GM21367 (cell line): ENCODE results near the gene KCNB1.
"Not testable (repeated sequence)": the region's sequence is repeated elsewhere in the genome, so short reads cannot be mapped to it uniquely, and the experiment has no call there.

ENCODE experiments used
- ATAC-seq: cut with Tn5 transposase; IDR thresholded peaks from one replicate; pipeline ENCODE4 v1.9.1; 2021; ENCODE audit not compliant: unreplicated experiment

The KCNB1 gene

GRCh38 chr20:49411221-49411925 is 71.1 kb downstream of the KCNB1 start:
- ATAC-seq: no peak

GRCh38 chr20:49409975-49410621 is 72.4 kb downstream of the KCNB1 start:
- not testable (repeated sequence) for ATAC-seq

- ATAC-seq: no peak
Observed at GRCh38 chr20:49409302-49409974, 73.0 kb downstream of the KCNB1 start.

GRCh38 chr20:49408509-49409104 is 73.9 kb downstream of the KCNB1 start:
- ATAC-seq: no peak

- no peak for ATAC-seq
Observed at GRCh38 chr20:49406666-49407065, 75.8 kb downstream of the KCNB1 start.

GRCh38 chr20:49405696-49406095 is 76.8 kb downstream of the KCNB1 start:
- ATAC-seq: no peak

- ATAC-seq: no peak
Observed at GRCh38 chr20:49405062-49405683, 77.3 kb downstream of the KCNB1 start.

- ATAC-seq: no peak
Observed at GRCh38 chr20:49404461-49404860, 78.0 kb downstream of the KCNB1 start.

- no peak for ATAC-seq
Observed at GRCh38 chr20:49403911-49404310, 78.6 kb downstream of the KCNB1 start.

GRCh38 chr20:49403012-49403411 is 79.5 kb downstream of the KCNB1 start:
- no peak for ATAC-seq

GRCh38 chr20:49400904-49401303 is 81.6 kb downstream of the KCNB1 start:
- no peak for ATAC-seq

GRCh38 chr20:49400410-49400809 is 82.1 kb downstream of the KCNB1 start:
- ATAC-seq: no peak

GRCh38 chr20:49399329-49399728 is 83.1 kb downstream of the KCNB1 start:
- no peak for ATAC-seq

GRCh38 chr20:49398401-49399144 is 83.9 kb downstream of the KCNB1 start:
- no peak for ATAC-seq

- ATAC-seq: no peak
Observed at GRCh38 chr20:49397525-49397924, 84.9 kb downstream of the KCNB1 start.

- ATAC-seq: no peak
Observed at GRCh38 chr20:49396230-49396629, 86.2 kb downstream of the KCNB1 start.

- no peak for ATAC-seq
Observed at GRCh38 chr20:49395659-49396058, 86.8 kb downstream of the KCNB1 start.

- ATAC-seq: no peak
Observed at GRCh38 chr20:49395183-49395582, 87.3 kb downstream of the KCNB1 start.

- ATAC-seq: no peak
Observed at GRCh38 chr20:49394757-49395156, 87.7 kb downstream of the KCNB1 start.

GRCh38 chr20:49394264-49394663 is 88.2 kb downstream of the KCNB1 start:
- no peak for ATAC-seq

- no peak for ATAC-seq
Observed at GRCh38 chr20:49393803-49394202, 88.7 kb downstream of the KCNB1 start.
